ACHN (cell line): ENCODE results near the gene CYP19A1.

ENCODE experiments used
- DNase-seq: peaks from one replicate; pipeline ENCODE4 v3.0.0-alpha.2; 2015
- in situ Hi-C: cut with HindIII; loops from 2 replicates; pipeline ENCODE4 v1.10.0; 2017; ENCODE audit warnings: low sequenced_read_pairs, low pct_ligation_motif_present, low pct_unique_long_range_greater_than_20kb

Gene CYP19A1

DNA sequence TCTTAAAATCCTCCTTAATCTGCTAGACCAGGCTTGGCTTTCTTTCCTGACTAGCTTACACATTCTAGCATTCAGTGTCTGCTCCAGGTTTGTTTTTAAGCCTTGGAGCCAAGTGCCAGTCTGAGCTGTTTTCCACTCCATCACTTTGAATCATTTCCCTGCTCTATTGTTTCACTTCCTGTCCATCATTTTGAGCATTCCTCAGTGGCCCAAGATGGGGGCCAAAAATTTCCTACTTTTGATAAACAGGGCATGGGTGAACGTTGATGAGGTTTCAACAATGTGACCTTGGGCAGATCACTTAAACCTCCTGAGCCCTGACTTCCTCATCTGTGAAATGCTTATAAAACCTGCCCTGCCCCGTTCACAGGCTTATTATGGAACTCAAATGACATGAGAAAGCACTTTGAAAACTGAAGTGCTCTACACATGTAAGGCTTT is 4.4 kb downstream of the CYP19A1 start:
- DNase-seq, result no peak
- in situ Hi-C loops, result no loop called here

- DNase-seq, result no peak
- in situ Hi-C loops, result no loop called here
Measured at GRCh38 chr15:51333571-51333970, 4.8 kb downstream of the CYP19A1 start.

DNA sequence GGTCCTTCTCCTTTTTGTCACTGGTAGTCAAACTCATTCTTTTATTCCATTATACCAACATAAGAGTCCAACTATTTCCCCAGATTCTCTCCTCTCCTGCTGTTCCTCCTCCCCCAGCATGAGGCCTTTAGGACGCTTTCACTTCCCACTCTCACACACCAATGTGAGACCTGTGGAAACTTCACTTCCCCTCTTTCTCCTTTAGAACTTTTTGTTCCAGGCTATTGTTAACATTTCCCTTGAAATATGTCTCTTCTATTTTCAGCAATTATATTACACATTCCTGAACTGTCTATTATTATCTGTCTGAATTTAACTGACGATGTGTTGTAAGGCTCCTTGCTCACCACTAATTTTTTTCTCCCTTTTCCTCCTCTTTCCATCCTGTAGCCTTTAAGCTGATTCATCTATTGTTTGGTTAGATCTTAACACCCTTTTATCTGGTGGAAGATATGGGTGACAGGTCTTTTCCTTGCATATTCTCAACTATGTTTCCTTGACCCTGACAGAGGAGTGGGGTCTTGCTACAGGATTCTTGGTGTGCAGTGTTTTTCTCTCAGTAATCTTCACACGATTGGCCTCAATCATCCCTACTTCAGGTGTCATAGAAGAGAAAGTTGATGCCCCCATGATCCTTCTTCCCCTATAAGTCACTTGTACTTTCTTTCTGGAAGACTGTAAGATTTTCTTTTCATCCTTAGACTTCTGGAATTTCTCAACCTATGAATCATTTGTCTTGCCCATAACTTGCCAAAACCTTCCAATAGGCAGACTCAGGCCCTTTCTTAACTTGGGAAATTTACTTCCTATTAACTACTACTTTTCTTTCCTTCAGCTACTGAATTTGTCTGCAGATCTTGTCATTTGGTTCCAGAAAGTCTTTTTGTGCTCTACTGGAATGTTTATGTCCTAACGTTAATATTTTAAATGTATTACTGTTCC is 5.9 kb downstream of the CYP19A1 start:
- no peak for DNase-seq
- in situ Hi-C loops, result no loop called here

- in situ Hi-C loops, result no loop called here
- no peak for DNase-seq
Measured at GRCh38 chr15:51331141-51331540, 7.3 kb downstream of the CYP19A1 start.

DNA sequence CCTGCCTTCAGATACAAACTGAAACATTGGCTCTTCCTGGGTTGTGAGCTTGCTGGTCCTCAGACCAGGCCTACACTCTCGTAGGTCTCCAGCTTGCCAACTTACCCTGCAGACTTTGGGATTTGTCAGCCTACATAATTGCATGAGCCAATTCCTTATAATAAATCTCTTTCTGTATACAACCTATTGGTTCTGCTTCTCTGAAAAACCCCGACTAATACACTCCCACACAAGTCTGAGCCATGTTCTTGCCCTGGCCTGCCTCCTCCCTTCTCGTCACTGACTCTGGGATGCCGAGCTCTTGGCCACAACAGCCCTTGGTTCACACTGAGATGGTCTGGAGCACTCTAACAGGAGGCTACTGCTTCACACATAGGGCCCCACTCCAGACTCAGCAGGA is 9.5 kb downstream of the CYP19A1 start:
- no peak for DNase-seq
- in situ Hi-C loops, result no loop called here

- in situ Hi-C loops, result no loop called here
- no peak for DNase-seq
Measured at GRCh38 chr15:51327081-51327480, 11.3 kb downstream of the CYP19A1 start.

DNA sequence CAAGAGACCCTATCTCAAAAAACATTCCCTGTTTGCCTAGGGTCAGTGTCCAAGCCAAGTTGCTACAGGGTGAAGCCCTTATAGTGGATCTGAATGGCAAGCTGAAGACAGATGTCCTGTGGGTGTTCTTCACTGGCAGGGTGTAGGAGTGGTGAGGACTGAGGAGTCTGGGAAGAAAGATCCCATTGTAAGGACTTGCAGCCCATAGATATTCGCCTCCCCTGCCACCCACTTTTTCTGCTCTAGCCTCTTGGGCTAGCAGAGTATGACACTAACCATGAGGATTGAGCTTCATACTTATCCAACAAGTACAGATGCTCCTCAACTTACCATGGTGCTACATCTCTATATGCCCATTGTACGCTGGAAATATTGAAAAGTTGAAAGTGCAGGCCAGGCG is 13.2 kb downstream of the CYP19A1 start:
- DNase-seq, result no peak
- in situ Hi-C loops, result no loop called here

DNA sequence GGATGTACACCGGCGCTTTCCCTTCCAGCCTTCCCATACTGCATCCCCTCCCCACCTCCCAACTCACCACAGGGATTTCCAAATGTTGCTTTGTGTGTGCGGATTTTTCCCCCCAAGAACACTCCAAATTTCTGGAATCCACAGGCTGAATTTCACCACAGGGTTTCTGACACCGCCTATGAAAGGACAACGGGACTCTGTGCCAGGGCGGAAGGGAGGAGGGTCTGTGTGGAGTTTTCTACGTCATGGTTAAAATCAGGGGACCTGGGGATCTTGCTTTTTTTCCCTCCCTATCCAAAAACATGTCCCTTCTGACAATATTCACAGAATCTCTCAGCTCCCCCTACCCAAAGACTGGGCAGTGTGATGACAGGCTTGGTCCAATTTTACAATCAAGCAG is 14.6 kb downstream of the CYP19A1 start:
- DNase-seq, result no peak
- in situ Hi-C loops, result no loop called here

DNA sequence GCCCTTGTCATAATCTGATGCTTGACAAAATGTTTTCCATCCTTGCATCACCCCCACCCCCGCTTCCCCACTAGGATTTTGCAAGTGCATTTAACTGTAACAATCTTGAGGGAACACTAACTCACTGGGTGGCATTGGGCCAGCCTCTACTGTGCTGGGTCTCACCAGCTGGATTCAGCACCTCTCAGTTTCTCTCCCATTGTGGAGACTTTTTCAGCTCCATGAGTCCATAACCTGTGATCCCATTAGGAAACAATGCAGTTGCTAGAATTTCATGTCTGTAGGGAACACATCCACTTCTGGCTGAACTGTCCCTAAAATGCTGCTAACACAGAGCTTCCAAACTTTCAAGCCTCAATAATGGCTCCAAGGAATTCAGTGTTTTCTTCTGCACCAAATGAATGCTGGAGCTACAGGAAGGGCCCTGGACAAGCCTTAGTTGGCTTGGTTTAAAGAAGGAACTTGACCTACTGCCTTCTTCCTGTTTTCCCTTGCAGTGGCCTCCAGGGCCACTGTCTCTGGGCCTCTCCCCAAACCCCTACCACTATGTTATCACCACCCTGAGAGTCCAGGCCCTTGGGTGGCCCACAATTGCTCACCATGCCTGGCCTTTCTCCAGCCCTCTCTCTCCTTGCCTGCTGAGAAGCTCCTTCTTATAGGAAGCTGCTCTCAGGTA is 15.6 kb downstream of the CYP19A1 start:
- in situ Hi-C loops, result no loop called here

GRCh38 chr15:51321316-51321715 is 17.1 kb downstream of the CYP19A1 start:
- in situ Hi-C loops, result no loop called here

More for the DNA sequence above, 15.6 kb downstream of the CYP19A1 start:
- DNase-seq, result no peak

DNA sequence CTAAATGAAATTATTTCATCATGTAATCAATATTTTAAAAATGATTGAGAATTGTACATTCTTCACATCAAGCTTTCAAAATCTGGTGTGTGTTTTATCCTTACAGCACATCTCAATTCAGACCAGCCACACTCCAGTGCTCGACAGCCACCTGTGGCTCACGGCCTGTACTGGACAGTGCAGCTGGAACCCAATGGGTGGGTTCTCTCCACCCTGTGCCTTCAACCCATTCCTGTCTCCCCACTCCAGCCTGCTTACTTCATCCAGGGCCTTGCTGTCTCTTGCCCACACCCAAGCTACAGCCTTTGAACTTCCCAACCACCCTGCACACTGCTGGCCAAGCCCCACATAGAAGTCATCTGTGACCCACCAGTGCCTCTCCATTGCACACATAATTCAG is 17.6 kb downstream of the CYP19A1 start:
- no peak for DNase-seq
- in situ Hi-C loops, result no loop called here

More at GRCh38 chr15:51321316-51321715, 17.1 kb downstream of the CYP19A1 start:
- no peak for DNase-seq

- in situ Hi-C loops, result no loop called here
- DNase-seq, result no peak
Measured at GRCh38 chr15:51319539-51319938, 18.9 kb downstream of the CYP19A1 start.

DNA sequence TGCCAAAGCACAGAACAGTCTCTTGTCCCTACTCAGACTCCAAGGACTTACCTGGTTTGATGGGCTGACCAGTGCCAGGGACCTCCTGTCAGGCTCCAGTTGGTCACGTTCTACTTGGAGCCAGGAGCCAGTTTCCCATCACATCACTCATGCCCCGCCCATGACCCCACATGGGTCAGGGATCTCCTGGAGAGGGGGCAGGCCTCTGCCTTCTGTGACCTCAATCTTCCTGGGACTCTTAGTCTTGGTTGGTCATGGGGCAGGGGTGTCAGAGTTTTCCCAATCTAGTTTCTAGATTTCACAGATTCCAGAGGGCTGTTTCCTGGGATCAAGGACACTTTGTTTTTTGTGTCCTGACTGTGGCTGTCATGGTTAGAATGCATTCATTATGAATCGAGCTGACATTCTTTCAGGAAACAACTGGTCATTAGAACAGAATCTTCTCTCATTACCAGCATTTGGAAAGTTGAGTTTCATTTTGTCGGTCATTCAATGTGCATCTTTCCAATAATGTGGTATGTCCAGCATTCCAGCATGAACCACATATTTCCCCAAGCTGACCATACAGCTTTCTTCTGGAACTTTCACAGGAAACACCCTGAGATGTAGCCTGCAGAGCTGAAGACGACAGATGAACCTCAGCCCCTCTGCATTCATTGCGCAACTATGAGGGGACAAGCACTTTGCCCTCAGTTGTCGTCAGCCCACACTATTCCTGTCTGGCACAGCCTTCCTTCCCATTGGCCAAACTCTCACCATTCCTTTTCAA is 19.8 kb downstream of the CYP19A1 start:
- in situ Hi-C loops, result no loop called here
- DNase-seq, result no peak

DNA sequence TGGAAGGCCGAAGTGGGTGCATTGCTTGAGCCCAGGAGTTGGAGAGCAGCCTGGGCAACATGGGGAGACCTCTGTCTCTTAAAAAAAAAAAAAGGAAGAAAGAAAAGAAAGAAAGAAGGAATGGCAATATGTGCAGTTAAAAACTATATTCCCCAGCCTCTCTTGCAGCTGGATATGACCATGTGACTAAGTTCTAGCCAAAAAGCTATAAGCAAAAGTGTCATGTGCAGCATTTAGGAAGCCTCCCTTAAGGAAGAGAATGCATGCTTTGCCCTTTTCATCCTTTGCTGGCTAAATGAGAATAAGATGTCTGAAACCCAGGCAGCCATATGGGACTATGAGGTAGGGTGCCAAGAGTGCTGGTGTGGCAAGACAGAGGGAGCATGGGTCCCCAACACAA is 21.8 kb downstream of the CYP19A1 start:
- in situ Hi-C loops, result no loop called here
- DNase-seq, result no peak

DNA sequence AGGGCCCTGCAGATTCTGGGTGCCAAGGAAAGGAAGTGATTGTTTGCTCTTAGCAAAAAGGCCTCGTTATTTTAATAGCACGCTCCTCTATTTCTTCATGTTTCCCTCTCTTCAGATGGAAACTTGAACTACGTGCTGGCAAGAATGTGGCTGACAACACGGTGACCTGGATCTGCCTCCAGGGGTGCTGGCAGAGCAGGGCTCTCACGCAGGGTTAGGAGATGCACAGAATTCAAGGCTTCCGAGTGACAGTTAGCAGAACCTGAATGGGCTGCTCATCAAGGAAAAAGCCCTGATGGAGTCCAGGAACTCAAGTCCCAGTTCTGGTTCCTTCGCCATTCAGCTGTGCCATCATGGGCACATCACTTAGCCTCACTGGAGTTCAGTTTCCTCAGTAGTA is 22.7 kb downstream of the CYP19A1 start:
- no peak for DNase-seq
- in situ Hi-C loops, result no loop called here

GRCh38 chr15:51314391-51315337 is 23.7 kb downstream of the CYP19A1 start:
- in situ Hi-C loops, result no loop called here
- no peak for DNase-seq

- in situ Hi-C loops, result no loop called here
- no peak for DNase-seq
Measured at GRCh38 chr15:51313644-51314280, 24.6 kb downstream of the CYP19A1 start.

DNA sequence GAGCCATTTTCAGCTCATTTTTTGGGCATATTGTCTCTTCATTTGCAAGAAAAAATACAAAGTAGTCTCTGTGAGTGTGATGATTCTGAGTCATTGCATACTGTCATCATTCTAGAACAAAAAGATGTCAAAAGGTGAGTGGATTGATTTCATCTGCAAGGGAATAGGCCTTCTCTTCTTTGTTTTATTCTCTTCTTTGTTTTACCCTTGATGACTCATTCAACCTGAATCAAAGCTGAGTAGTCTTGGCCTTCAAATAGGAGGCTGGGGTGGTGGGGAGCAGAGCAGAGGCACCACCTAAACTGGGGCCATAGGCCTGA is 25.4 kb downstream of the CYP19A1 start:
- in situ Hi-C loops, result no loop called here
- DNase-seq, result no peak
